ENCODE measurements around the gene HAPLN3.

DNA sequence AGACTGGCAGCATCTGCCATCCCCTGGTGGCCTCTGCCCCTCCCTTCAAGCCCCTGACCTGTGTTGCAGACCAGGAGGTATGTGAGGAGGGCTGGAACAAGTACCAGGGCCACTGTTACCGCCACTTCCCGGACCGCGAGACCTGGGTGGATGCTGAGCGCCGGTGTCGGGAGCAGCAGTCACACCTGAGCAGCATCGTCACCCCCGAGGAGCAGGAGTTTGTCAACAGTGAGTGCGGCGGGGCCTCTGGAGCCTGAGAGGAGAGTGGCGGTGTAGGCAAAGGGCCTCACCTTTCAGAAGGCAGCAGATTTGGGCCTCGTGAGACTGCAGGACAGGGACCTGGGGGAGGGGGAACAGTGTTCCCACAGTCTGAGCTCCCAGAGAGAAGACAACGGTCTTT, 24.0 kb downstream of the HAPLN3 start:
- TF ChIP-seq, protein P1, sequence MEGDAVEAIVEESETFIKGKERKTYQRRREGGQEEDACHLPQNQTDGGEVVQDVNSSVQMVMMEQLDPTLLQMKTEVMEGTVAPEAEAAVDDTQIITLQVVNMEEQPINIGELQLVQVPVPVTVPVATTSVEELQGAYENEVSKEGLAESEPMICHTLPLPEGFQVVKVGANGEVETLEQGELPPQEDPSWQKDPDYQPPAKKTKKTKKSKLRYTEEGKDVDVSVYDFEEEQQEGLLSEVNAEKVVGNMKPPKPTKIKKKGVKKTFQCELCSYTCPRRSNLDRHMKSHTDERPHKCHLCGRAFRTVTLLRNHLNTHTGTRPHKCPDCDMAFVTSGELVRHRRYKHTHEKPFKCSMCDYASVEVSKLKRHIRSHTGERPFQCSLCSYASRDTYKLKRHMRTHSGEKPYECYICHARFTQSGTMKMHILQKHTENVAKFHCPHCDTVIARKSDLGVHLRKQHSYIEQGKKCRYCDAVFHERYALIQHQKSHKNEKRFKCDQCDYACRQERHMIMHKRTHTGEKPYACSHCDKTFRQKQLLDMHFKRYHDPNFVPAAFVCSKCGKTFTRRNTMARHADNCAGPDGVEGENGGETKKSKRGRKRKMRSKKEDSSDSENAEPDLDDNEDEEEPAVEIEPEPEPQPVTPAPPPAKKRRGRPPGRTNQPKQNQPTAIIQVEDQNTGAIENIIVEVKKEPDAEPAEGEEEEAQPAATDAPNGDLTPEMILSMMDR (IDR thresholded peaks at IDR 0.05; ENCODE audit: insufficient read depth, low read length) = no peak
- TF ChIP-seq GABPA (IDR thresholded peaks at IDR 0.05; ENCODE audit: low read depth) = no peak
- TF ChIP-seq, protein P2, sequence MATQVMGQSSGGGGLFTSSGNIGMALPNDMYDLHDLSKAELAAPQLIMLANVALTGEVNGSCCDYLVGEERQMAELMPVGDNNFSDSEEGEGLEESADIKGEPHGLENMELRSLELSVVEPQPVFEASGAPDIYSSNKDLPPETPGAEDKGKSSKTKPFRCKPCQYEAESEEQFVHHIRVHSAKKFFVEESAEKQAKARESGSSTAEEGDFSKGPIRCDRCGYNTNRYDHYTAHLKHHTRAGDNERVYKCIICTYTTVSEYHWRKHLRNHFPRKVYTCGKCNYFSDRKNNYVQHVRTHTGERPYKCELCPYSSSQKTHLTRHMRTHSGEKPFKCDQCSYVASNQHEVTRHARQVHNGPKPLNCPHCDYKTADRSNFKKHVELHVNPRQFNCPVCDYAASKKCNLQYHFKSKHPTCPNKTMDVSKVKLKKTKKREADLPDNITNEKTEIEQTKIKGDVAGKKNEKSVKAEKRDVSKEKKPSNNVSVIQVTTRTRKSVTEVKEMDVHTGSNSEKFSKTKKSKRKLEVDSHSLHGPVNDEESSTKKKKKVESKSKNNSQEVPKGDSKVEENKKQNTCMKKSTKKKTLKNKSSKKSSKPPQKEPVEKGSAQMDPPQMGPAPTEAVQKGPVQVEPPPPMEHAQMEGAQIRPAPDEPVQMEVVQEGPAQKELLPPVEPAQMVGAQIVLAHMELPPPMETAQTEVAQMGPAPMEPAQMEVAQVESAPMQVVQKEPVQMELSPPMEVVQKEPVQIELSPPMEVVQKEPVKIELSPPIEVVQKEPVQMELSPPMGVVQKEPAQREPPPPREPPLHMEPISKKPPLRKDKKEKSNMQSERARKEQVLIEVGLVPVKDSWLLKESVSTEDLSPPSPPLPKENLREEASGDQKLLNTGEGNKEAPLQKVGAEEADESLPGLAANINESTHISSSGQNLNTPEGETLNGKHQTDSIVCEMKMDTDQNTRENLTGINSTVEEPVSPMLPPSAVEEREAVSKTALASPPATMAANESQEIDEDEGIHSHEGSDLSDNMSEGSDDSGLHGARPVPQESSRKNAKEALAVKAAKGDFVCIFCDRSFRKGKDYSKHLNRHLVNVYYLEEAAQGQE (IDR thresholded peaks at IDR 0.05; ENCODE audit: insufficient replicate concordance, low read depth) = no peak
- TF ChIP-seq SPI1 (IDR thresholded peaks at IDR 0.05; ENCODE audit: borderline replicate concordance, low read depth) = no peak
